HL-60 (cell line): ENCODE measurements around the gene PCDHA9.

Source experiments
- CTCF ChIP-seq: IDR thresholded peaks from one replicate; pipeline ENCODE4 v1.5.1; 2011; ENCODE audit warnings: low read length, control low read depth, inconsistent platforms; ENCODE audit not compliant: insufficient read depth
- REST ChIP-seq: IDR thresholded peaks from 2 replicates; pipeline ENCODE4 v1.6.1; 2012; ENCODE audit warnings: low read depth; ENCODE audit not compliant: insufficient replicate concordance

GRCh38 chr5:140855772-140856674 is 7.8 kb downstream of the PCDHA9 start, which contains the start of gene PCDHA10:
- no peak for TF ChIP-seq CTCF
- TF ChIP-seq REST = no peak
